A549 (cell line): ENCODE data around the gene NOTCH2. TPM values are rescaled to one million over a fixed set of nuclear protein-coding genes. Genes with fewer than 3 reads are reported as not detected.
"Not testable (repeated sequence)": the region's sequence is repeated elsewhere in the genome, so short reads cannot be mapped to it uniquely, and the experiment has no call there.

ENCODE experiments used
- ATAC-seq, 2 experiments: fragments of 200-7000 bp in 1 of 2; fragments of >200 bp in 1 of 2; cut with Nextera tagmentation in 1 of 2; cut with Tn5 transposase in 1 of 2; 3 replicates each; pipeline versions ENCODE4 v1.8.0 to v1.9.1; 2018 to 2020; ENCODE audit warnings: mild to moderate bottlenecking in 1 of 2, moderate library complexity in 1 of 2
- CTCF ChIA-PET: fragments of 300-600 bp; sonication (Branson Sonifier 250); formaldehyde crosslinking; extraction: SDS; loops from one replicate; lab custom pipeline; 2021; ENCODE audit warnings: antibody characterized with exemption, inconsistent platforms; lab: Yijun Ruan, JAX
- POLR2A ChIA-PET: fragments of 350-600 bp; formaldehyde crosslinking; extraction: SDS; loops from one replicate; lab custom pipeline; 2021; ENCODE audit warnings: antibody characterized with exemption, inconsistent platforms; lab: Yijun Ruan, JAX
- DNase-seq, 2 experiments: peaks; one replicate each; pipeline versions ENCODE4 v3.0.0 to v3.0.0-alpha.2; 2011 to 2016; ENCODE audit warnings: low read depth in 1 of 2, low spot score in 1 of 2
- FAIRE-seq: peaks from 2 replicates; lab custom pipeline; 2011; peaks lifted over from hg19 to GRCh38; lab: Jason Lieb, UNC
- H3K27ac ChIP-seq, 2 experiments: fragments of >200 bp; sonication (Bioruptor Twin); formaldehyde crosslinking; 3 replicates each; pipeline ENCODE4 v1.5.1; 2016 to 2017
- H3K4me1 ChIP-seq: fragments of >200 bp; sonication (Bioruptor Twin); formaldehyde crosslinking; 3 replicates; pipeline ENCODE4 v1.6.1; 2016
- H3K4me2 ChIP-seq: fragments of >200 bp; sonication (Bioruptor Twin); formaldehyde crosslinking; 3 replicates; pipeline ENCODE4 v1.6.1; 2016
- H3K4me3 ChIP-seq: fragments of >200 bp; sonication (Bioruptor Twin); formaldehyde crosslinking; 3 replicates; pipeline ENCODE4 v1.5.1; 2016
- H3K9me3 ChIP-seq: fragments of >200 bp; sonication (Bioruptor Twin); formaldehyde crosslinking; 3 replicates; pipeline ENCODE4 v1.6.1; 2016
- BCL3 ChIP-seq: fragments of >200 bp; sonication (Bioruptor Twin); formaldehyde crosslinking; IDR thresholded peaks from 3 replicates; pipeline ENCODE4 v1.6.1; 2016
- CBX2 ChIP-seq: fragments of 200-600 bp; sonication (generic); IDR thresholded peaks from 2 replicates; pipeline ENCODE4 v1.6.1; 2016; ENCODE audit warnings: low read depth, mild to moderate bottlenecking, borderline replicate concordance
- CHD2 ChIP-seq: fragments of 150-350 bp; IDR thresholded peaks from 2 replicates; pipeline ENCODE4 v1.6.1; 2014; ENCODE audit warnings: low read length; ENCODE audit not compliant: partially characterized antibody
- E2F6 ChIP-seq: IDR thresholded peaks from 2 replicates; pipeline ENCODE4 v1.6.1; 2012; ENCODE audit warnings: low read depth, borderline replicate concordance
- EP300 ChIP-seq, 2 experiments: fragments of >200 bp; sonication (Bioruptor Twin); formaldehyde crosslinking; IDR thresholded peaks; 2 replicates in 1 of 2; 3 replicates in 1 of 2; pipeline ENCODE4 v1.6.1; 2016 to 2017
- FOSL2 ChIP-seq, 2 experiments: fragments of 450-650 bp in 1 of 2; fragments of >200 bp in 1 of 2; sonication (Bioruptor Twin) in 1 of 2; formaldehyde crosslinking; IDR thresholded peaks; 2 replicates each; pipeline versions ENCODE4 v1.5.0 to v1.6.1; 2016 to 2020; ENCODE audit warnings: mild to moderate bottlenecking in 1 of 2, moderate library complexity in 1 of 2
- HEYL ChIP-seq: fragments of 250-450 bp; sonication (Bioruptor Pico); IDR thresholded peaks from 2 replicates; pipeline ENCODE4 v1.8.0; 2021; ENCODE audit warnings: mild to moderate bottlenecking, moderate library complexity
- MYC ChIP-seq: IDR thresholded peaks from 2 replicates; pipeline ENCODE4 v1.6.1; 2012; ENCODE audit warnings: mild to moderate bottlenecking, inconsistent platforms, low read length, improper control_type of control experiment, borderline replicate concordance
- NFE2L2 ChIP-seq: fragments of 150-350 bp; conservative IDR thresholded peaks from 2 replicates; pipeline ENCODE4 v1.6.1; 2014; ENCODE audit warnings: low read length
- NPAS2 ChIP-seq: fragments of 250-450 bp; sonication (Bioruptor Pico); IDR thresholded peaks from 2 replicates; pipeline ENCODE4 v1.8.0; 2022; ENCODE audit warnings: mild to moderate bottlenecking, moderate library complexity, borderline replicate concordance
- POLR2A ChIP-seq: IDR thresholded peaks from 2 replicates; pipeline ENCODE4 v1.6.1; 2012; ENCODE audit warnings: mild to moderate bottlenecking, low read length
- RCOR1 ChIP-seq: fragments of 150-350 bp; IDR thresholded peaks from 2 replicates; pipeline ENCODE4 v1.6.1; 2014; ENCODE audit warnings: antibody characterized with exemption, low read length, low read depth
- TP53 ChIP-seq: fragments of 250-450 bp; sonication (Bioruptor Pico); IDR thresholded peaks from 2 replicates; pipeline ENCODE4 v1.5.0; 2021; ENCODE audit warnings: mild to moderate bottlenecking, moderate library complexity
- USF2 ChIP-seq: fragments of 450-650 bp; IDR thresholded peaks from 2 replicates; pipeline ENCODE4 v1.6.1; 2014; ENCODE audit warnings: antibody characterized with exemption
- ZFP36 ChIP-seq: fragments of 450-650 bp; IDR thresholded peaks from 2 replicates; pipeline ENCODE4 v1.6.1; 2014; ENCODE audit warnings: borderline replicate concordance; ENCODE audit not compliant: partially characterized antibody
- ZNF302 ChIP-seq: fragments of 250-450 bp; sonication (Bioruptor Pico); IDR thresholded peaks from 2 replicates; pipeline ENCODE4 v1.9.0; 2021; ENCODE audit warnings: inconsistent platforms, mild to moderate bottlenecking, moderate library complexity
- WGBS: methylation state at CpG from one replicate; pipeline ENCODE4 v1.1.6; 2017; ENCODE audit errors: missing lambda C conversion rate; 5-methylcytosine and 5-hydroxymethylcytosine counted together
- polyA plus RNA-seq, 4 experiments: library from polyadenylated mRNA; depleted of rRNA in 3 of 4; stranded (reverse); fragments of >200 nt; fragmentation: RNase III in 1 of 4; extraction: RNeasy Plus Mini Kit Qiagen cat#74134 plus additional on column Dnase treatment in 1 of 4; gene quantifications; 2 replicates in 3 of 4; 3 replicates in 1 of 4; pipeline ENCODE4 v1.2.3, GENCODE V29; 2011 to 2017

Gene NOTCH2
- polyA plus RNA-seq, 2 of the 4 experiments (the other 2 are of a cell fraction) = 11.6 to 15.0 TPM

DNA sequence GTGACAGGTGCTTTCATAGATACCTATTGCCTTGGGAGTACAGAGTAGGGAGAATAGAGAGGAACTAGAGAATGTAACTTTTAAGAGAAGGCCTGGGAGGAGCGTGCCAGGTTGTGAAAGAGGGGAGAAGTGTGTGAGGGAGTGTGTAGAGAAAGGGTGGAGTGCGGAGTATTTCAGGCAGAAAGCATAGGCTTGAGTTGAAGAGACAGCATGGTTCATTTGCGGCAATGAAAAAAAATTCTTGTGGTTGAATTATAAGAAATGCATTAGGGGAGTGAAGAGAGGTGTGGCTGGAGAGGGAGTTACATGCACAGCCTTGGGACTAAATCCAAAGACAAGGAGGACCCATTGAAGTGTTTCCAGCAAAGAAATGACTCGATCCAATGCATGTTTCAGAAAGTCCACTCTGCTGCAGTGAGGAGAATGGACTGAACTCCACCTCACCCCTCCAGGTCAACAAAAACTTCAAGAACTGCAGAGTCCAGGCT, 91.4 kb downstream of the NOTCH2 start:
- Histone ChIP-seq H3K27ac (no peak overlapping the region), H3K4me1 (peaks cover 5% of the 10 kb centered on the region; the same call in 2 of the 3 replicates), H3K4me2 (no peak overlapping the region), H3K9me3 (no peaks in the 10 kb centered on the region), H3K4me3 (no peak overlapping the region)
- ATAC-seq (no peak), FAIRE-seq (no peak), DNase-seq (no peak)
- TF ChIP-seq HEYL (CRISPR knock-in tag) = no peak
- TF ChIP-seq POLR2A = no peak
- no peak for TF ChIP-seq USF2
- TF ChIP-seq CHD2 = no peak
- TF ChIP-seq CBX2 = no peak
- TF ChIP-seq NFE2L2 = no peak
- no peak for TF ChIP-seq ZFP36
- TF ChIP-seq MYC = no peak
- TF ChIP-seq ZNF302 (CRISPR knock-in tag) = no peak
- ChIA-PET POLR2A (no interaction called here), CTCF (no interaction called here)
- WGBS = 85% methylated on average over 4 of the region's 4 CpGs

DNA sequence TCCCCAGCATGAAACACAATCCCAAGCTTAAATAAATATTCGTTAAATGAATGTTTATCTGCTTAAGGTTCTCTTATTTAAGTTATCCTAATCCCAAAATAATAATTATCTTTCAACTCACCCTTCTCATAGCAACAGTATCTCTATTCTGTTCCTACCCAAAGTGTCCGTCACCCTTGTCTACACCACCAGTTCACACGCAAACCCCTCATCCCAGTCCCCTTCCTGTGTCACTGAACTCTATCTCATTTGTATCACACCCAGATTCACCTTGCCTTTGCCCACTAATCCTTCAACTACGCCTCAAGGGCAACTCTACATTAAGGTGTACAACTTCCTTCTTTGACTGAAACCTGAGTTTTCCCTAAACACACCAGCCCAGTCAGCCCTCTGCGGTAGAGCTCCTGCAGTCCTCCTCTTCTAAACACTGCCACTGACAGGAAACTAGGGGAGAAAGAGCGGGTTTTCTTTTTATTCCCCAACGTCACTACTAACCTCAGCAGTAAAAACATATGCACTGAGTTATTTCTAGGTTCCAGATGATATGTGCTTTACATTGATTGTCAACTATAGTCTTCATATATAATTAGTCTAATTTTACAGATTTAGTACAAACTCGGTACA, 92.2 kb downstream of the NOTCH2 start:
- DNase-seq, H3K4me2 ChIP-seq, FAIRE-seq, POLR2A ChIA-PET, H3K4me3 ChIP-seq, H3K9me3 ChIP-seq, ATAC-seq, H3K4me1 ChIP-seq, H3K27ac ChIP-seq: not testable (repeated sequence)
- CTCF ChIA-PET = interaction anchor here (1.0 kb wide), 1 partner anchor 9 kb away, joined by 4 read pairs; no protein-coding TSS in a partner anchor
- 94% methylated on average over 8 of the region's 8 CpGs for WGBS

DNA sequence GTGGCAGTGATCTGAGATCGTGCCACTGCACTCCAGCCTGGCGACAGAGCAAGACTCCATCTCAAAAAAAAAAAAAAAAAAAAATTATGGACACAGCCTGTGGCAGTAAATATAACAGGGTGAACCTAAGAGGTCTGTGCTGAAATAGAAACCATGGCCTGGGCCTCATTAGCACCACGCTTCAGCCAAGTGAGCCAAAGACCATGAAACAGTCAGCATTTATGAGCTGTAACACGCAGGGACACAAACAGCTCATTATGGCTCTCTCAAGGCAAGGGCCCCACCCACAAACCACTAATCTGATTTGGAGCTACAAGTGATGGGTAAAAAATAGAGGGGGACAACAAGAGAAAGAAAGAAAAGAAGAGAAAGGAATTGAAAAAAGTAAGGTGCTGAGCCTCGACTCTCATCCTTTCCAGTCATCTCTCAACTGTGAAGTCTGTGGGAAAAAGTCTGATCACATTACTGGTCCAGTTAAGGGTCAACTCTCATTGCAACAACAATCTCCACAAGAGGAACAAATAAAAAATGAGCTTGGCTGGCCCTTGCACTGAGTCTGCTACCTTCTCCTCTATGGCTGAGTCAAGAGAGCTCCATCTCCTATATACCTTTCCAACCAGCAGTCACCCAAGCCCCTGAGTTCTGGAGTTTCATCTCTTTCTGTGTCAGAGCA, 93.7 kb downstream of the NOTCH2 start:
- DNase-seq, H3K9me3 ChIP-seq, H3K4me1 ChIP-seq, H3K27ac ChIP-seq, H3K4me3 ChIP-seq, FAIRE-seq, H3K4me2 ChIP-seq, ATAC-seq, POLR2A ChIA-PET: not testable (repeated sequence)
- 88% methylated on average over 4 of the region's 5 CpGs for WGBS
- CTCF ChIA-PET = interaction anchor here (1.0 kb wide), 2 partner anchors 27 to 49 kb away, joined by 3 read pairs; no protein-coding TSS in a partner anchor

GRCh38 chr1:119975006-119975405, 94.5 kb downstream of the NOTCH2 start:
- ChIA-PET CTCF (interaction anchor here (1.0 kb wide), 2 partner anchors 26 to 48 kb away, joined by 3 read pairs; no protein-coding TSS in a partner anchor), POLR2A (no interaction called here)
- TF ChIP-seq NPAS2 (CRISPR knock-in tag) = no peak
- TF ChIP-seq EP300 (IDR thresholded peaks at IDR 0.05) = no peak
- TF ChIP-seq NFE2L2 = no peak
- no peak for TF ChIP-seq E2F6
- no peak for TF ChIP-seq POLR2A
- TF ChIP-seq BCL3 = no peak
- TF ChIP-seq MYC = no peak
- TF ChIP-seq FOSL2 (IDR thresholded peaks at IDR 0.05) = no peak
- TF ChIP-seq FOSL2 (CRISPR knock-in tag; IDR thresholded peaks at IDR 0.05) = no peak
- no peak for TF ChIP-seq TP53 (CRISPR knock-in tag)
- TF ChIP-seq RCOR1 = no peak
- DNase-seq (no peak), FAIRE-seq (no peak), ATAC-seq (no peak)
- Histone ChIP-seq H3K4me3 (no peak overlapping the region), H3K9me3 (no peaks in the 10 kb centered on the region), H3K27ac (no peak overlapping the region), H3K4me1 (peaks cover 5% of the 10 kb centered on the region; the same call in 2 of the 3 replicates), H3K4me2 (no peak overlapping the region)
- 89% methylated on average over 2 of the region's 2 CpGs for WGBS
